Measurements from ENCODE around the gene ZNF205. TPM values are rescaled to one million over a fixed set of nuclear protein-coding genes. Genes with fewer than 3 reads are reported as not detected.
A peak's percentile ranks its signal among the peaks of the same experiment; 100 is the strongest.

ZNF205 gene
- total RNA-seq, 2 donors from 2014 or later, result 15.4 to 18.3 TPM

GRCh38 chr16:3147046-3147756 lies 34.8 kb downstream of the ZNF205 start:
- H3K9ac ChIP-seq (ENCODE audit: extremely low read depth, low read length, poor library complexity, severe bottlenecking), result no peak overlapping the region
- Mint-ChIP-seq H3K36me3 (ENCODE audit: low read depth) (peaks cover 5% of the 10 kb centered on the region), H3K4me1 (peaks cover 4% of the 10 kb centered on the region), H3K4me3 (no peak overlapping the region), H3K9me3 (no peaks in the 10 kb centered on the region), H3K27ac (no peak overlapping the region), H3K27me3 (ENCODE audit: insufficient read depth) (peaks cover 17% of the 10 kb centered on the region)
- no peaks in the 10 kb centered on the region for H3K9me3 ChIP-seq (ENCODE audit: control insufficient read depth, low read length)
- H3K4me3 ChIP-seq (ENCODE audit: low read length), result no peak overlapping the region
- H3K4me1 ChIP-seq (ENCODE audit: control insufficient read depth, insufficient read depth, low read length), result no peaks in the 10 kb centered on the region
- H3K36me3 ChIP-seq (ENCODE audit: control insufficient read depth, insufficient read depth, low read length), result no peaks in the 10 kb centered on the region
- whole genome bisulfite sequencing, 2 experiments (ENCODE audit: insufficient coverage in 1 of 2, insufficient read length in 1 of 2), result 87 to 93% methylated on average over 9 to 16 of the region's 16 CpGs
- DNase-seq, result no peak
- no peak for TF ChIP-seq CTCF (conservative IDR thresholded peaks at IDR 0.05)
- peaks cover 19% of the 10 kb centered on the region for H3K27me3 ChIP-seq (ENCODE audit: control insufficient read depth, insufficient read depth, low read length, poor library complexity, severe bottlenecking)
- no peak overlapping the region for H3K27ac ChIP-seq (ENCODE audit: low read depth, low read length)

GRCh38 chr16:3147757-3148104 lies 35.3 kb downstream of the ZNF205 start:
- Mint-ChIP-seq H3K27me3 (ENCODE audit: insufficient read depth) (peaks cover 17% of the 10 kb centered on the region), H3K4me1 (peaks cover 4% of the 10 kb centered on the region), H3K27ac (no peak overlapping the region), H3K9me3 (no peaks in the 10 kb centered on the region), H3K36me3 (ENCODE audit: low read depth) (no peaks in the 10 kb centered on the region), H3K4me3 (no peak overlapping the region)
- TF ChIP-seq CTCF (conservative IDR thresholded peaks at IDR 0.05), result no peak
- DNase-seq, result no peak
- 88 to 92% methylated on average over 4 to 5 of the region's 5 CpGs for WGBS, 2 experiments (ENCODE audit: insufficient coverage in 1 of 2, insufficient read length in 1 of 2)
- Histone ChIP-seq H3K27ac (ENCODE audit: low read depth, low read length) (no peak overlapping the region), H3K4me3 (ENCODE audit: low read length) (no peak overlapping the region), H3K4me1 (ENCODE audit: control insufficient read depth, insufficient read depth, low read length) (no peaks in the 10 kb centered on the region), H3K27me3 (ENCODE audit: control insufficient read depth, insufficient read depth, low read length, poor library complexity, severe bottlenecking) (peaks cover 19% of the 10 kb centered on the region), H3K9ac (ENCODE audit: extremely low read depth, low read length, poor library complexity, severe bottlenecking) (no peak overlapping the region), H3K9me3 (ENCODE audit: control insufficient read depth, low read length) (no peaks in the 10 kb centered on the region), H3K36me3 (ENCODE audit: control insufficient read depth, insufficient read depth, low read length) (no peaks in the 10 kb centered on the region)

GRCh38 chr16:3148256-3149192 lies 36.1 kb downstream of the ZNF205 start:
- Mint-ChIP-seq H3K9me3 (no peaks in the 10 kb centered on the region), H3K36me3 (ENCODE audit: low read depth) (no peaks in the 10 kb centered on the region), H3K4me1 (peaks cover 4% of the 10 kb centered on the region), H3K27me3 (ENCODE audit: insufficient read depth) (peaks cover 18% of the 10 kb centered on the region), H3K27ac (no peak overlapping the region), H3K4me3 (peak overlapping the region; percentile 82)
- H3K9me3 ChIP-seq (ENCODE audit: control insufficient read depth, low read length), result no peaks in the 10 kb centered on the region
- no peak overlapping the region for H3K27ac ChIP-seq (ENCODE audit: low read depth, low read length)
- H3K4me1 ChIP-seq (ENCODE audit: control insufficient read depth, insufficient read depth, low read length), result no peaks in the 10 kb centered on the region
- TF ChIP-seq CTCF (conservative IDR thresholded peaks at IDR 0.05), result no peak
- 93 to 94% methylated on average over 11 to 13 of the region's 13 CpGs for WGBS, 2 experiments (ENCODE audit: insufficient coverage in 1 of 2, insufficient read length in 1 of 2)
- H3K27me3 ChIP-seq (ENCODE audit: control insufficient read depth, insufficient read depth, low read length, poor library complexity, severe bottlenecking), result peaks cover 19% of the 10 kb centered on the region
- no peak overlapping the region for H3K9ac ChIP-seq (ENCODE audit: extremely low read depth, low read length, poor library complexity, severe bottlenecking)
- H3K36me3 ChIP-seq (ENCODE audit: control insufficient read depth, insufficient read depth, low read length), result no peaks in the 10 kb centered on the region
- no peak overlapping the region for H3K4me3 ChIP-seq (ENCODE audit: low read length)
- DNase-seq, result no peak

All from endodermal cell (in vitro differentiated cells).